DMS79 treated with DMSO at 0.1 percent for 48 hours (cell line): ENCODE measurements around the gene DLG1.

Experiments used
- DNase-seq: peaks from one replicate; lab custom pipeline; 2025; lab: John Stamatoyannopoulos, UW

The DLG1 gene

GRCh38 chr3:197317250-197317963, 19.0 kb upstream of the DLG1 start:
- no peak for DNase-seq

DNA sequence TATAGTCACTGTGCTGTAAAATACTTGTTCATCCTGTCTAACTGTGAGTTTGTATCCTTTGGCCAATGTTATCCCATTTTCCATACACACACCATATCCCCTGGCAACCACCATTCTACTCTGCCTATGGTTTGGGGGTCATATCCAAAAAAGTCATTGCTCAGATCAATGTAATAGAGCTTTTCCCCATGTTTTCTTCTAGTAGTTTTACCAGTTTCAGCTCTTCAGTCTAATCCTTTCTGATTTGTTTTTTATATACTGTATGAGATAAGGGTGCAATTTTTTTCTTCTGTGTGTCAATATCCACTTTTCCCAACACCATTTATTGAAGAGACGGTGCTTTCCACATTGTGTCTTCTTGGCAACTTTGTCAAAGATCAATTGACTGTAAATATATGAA, 14.0 kb upstream of the DLG1 start:
- no peak for DNase-seq

GRCh38 chr3:197311591-197311990, 13.2 kb upstream of the DLG1 start:
- no peak for DNase-seq

GRCh38 chr3:197309528-197310361, 11.3 kb upstream of the DLG1 start:
- DNase-seq, result no peak

- DNase-seq, result peak; percentile 37
Measured at GRCh38 chr3:197308591-197308990, 10.2 kb upstream of the DLG1 start.

DNA sequence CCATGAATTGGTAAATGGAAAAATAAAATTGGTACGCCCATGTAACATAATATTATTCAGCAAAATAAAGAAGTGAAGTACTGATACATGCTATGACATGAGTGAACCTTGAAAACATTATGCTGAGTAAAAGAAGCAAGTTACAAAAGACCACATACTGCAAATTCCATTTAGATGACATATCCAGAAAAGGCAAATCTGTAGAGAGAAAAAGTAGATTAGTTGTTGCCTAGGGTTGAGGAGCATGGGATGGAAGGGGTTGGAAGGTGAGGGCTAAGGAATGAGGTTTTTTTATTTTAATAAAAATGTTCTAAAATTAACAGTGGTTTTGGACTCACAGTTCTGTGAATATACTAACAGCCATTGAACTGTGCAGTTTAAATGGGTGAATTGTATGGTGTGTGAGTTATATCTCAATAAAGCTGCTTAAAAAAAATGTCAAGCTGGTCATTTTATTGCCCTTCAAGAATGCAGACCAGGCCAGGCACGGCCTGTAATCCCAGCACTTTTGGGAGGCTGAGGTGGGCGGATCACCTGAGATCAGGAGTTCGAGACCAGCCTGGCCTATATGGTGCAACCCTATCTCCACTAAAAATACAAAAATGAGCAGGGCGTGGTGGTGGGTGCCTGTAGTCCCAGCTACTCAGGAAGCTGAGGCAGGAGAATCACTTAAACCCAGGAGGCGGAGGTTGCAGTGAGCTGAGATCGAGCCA, 8.1 kb upstream of the DLG1 start:
- no peak for DNase-seq

GRCh38 chr3:197305854-197306253, 7.4 kb upstream of the DLG1 start:
- DNase-seq, result no peak

GRCh38 chr3:197303452-197303851, 5.0 kb upstream of the DLG1 start:
- DNase-seq, result no peak

GRCh38 chr3:197302696-197303341, 4.4 kb upstream of the DLG1 start:
- DNase-seq, result no peak

DNA sequence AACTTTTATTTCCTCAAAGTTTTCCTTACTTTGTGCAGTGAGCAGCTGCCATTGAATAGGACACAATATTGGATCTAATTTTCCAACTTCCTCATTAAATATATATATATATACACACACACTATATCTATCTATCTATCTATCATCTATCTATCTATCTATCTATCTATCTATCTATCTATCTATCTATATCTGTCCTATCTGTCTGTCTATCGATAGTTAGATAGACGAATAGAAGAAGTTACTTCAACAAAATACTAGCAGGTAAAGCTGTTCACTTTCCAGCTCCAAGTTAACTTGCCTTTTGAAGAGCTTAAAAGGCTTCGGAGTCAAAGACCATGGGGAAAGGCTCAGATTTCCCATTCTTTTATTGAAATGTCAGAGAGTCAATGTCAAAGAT, 3.6 kb upstream of the DLG1 start:
- no peak for DNase-seq

DNA sequence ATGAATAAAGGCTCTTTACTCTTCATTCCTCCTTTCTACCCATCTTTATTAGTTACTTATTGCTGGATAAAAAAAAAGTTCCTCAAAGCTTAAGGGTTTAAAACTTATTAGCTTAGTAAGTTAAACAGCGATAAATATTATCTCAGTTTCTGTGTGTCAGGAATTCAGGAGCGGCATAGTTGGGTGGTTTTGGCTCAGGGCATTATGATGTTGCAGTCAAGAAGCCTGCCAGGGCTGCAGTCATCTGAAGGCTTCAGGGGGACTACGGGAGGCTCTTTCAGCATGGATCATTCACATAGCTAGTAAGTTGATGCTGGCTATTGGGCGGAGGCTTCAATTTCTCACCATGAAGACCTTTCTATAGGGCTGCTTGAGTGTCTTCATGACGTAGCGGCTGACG, 1.9 kb upstream of the DLG1 start:
- no peak for DNase-seq

DNA sequence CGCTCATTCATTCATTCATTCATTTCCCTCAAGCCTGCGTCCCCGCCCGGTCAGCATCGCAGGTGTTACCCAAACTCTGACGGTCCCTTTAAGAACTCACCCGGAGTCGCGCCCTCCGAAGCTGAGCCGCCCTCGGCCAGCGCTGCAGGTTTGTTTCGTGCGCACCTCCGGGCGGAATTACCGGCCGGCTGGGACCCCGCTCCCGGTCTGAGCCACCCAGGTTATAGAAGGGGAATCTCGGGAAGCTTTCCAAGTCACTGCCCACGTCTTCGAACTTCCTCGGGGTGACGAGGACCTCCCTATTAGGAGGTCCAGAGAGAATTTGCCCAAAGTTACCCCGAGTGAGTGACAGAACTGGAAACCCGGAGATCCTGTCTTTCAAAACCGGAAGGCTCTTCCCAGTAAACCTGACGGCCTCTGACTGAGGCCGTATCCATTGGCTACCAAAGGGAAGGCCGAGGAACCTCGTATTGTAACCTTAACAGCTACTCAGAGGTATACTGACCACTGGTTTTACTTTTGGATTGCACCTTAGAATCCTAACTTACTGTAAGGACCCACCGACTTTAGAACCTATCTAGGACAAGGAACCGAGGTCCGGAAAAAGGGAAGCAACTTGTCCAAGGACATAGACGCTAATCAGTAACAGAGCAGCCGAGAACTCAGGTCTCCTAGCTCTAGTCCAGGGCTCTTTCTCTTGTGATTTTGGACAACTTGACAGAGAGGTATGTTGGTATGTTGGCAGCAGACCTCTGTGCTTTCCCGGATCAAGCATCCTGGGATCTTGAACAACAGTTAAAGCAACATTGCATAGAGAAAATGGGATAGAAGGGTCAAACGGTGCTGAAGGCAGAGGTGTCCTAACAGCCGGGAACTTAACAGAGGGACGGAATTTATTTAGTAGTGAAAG, 788 bp upstream of the DLG1 start:
- peak; percentile 92 for DNase-seq

DNA sequence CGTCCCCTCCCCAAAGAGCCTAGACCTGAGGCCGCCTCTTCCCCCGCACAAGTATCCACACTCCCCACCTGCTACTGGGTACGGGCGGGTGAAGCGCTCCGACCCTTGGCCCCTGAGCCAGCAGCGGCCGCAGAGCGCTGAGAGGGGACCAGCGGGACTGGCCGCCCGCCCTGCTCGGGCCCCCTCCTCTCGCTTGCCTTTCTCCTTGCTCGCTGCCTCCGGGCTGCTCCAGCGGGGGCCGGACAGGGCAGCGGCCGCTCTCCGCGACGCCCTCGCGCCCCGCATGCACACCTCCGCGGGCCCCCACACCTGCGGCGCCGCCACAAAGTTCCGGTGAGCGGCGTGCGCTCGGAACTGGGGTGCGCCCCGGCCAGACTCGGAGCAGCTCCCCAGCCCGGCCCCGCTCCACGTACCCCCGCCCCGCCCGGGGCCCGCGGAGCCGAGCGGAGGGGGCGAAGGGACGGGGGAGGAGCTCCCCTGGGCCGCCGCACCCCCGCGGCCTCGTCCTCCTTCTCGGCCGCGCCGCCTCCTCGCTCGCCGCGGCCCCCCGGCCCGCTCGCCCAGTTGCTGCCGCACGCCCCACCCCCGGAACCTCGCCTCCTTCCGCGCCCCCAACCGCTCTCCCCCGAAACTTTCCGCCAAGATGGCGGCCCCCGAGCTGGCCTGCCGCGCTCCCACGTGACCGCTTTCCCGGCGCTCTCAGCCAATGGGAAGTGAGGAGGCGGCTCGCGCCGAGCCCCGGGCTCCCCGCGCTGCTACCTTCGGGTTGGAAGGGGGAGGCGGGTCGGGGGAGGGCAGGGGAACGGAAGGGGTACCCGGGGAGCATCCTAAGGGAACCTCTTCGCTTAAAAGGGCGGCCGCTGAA, 704 bp downstream of the DLG1 start:
- peak; percentile 97 for DNase-seq

- peak; percentile 61 for DNase-seq
Measured at GRCh38 chr3:197297002-197297401, 1.4 kb downstream of the DLG1 start.

DNA sequence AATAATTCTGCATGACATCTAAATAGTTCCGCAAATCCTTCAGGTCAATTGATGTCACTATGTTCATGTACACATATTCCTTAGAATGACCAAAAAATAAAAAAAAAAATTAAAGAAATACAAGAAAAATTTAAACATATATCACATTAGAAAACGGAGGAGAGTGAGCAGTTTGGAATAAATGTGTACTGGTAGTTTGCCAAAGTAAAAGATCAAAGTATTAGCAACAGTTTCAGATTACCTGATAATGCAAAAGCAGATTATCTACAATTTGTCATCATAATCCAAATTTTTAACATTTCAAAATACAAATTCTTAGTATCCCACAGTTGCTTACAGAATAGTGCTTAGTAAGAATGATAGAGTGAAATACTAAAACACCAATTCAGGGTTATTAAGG, 1.9 kb downstream of the DLG1 start:
- peak; percentile 42 for DNase-seq

- no peak for DNase-seq
Measured at GRCh38 chr3:197295871-197296270, 2.5 kb downstream of the DLG1 start.

- DNase-seq, result no peak
Measured at GRCh38 chr3:197293605-197294237, 4.7 kb downstream of the DLG1 start.

DNA sequence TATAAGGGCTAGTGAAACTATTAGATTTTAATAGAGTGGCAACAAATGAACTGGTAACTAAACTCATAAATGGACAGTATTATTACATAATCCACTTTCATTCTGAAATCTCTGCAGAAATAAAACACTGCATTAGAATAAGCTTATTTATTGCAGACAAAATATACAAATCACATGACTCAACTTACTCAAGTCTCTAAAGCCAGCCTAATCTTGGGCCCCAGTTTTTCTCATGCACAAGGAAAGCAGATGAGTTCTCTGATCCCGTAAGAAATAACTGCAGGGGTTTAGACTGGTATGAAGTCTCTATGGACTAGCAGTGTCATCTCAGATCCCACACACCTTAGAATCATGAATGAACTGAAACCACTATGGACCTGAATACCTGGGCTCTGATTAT, 5.8 kb downstream of the DLG1 start:
- no peak for DNase-seq

- no peak for DNase-seq
Measured at GRCh38 chr3:197292083-197292646, 6.2 kb downstream of the DLG1 start.
